ENCODE results near the gene PHF19. TPM values are rescaled to one million over a fixed set of nuclear protein-coding genes. Genes with fewer than 3 reads are reported as not detected.

PHF19 gene
- polyA plus RNA-seq, 1 of the 3 experiments (the other 2 are of a cell fraction), result 33.4 TPM

GRCh38 chr9:120820095-120820494 lies 56.9 kb downstream of the PHF19 start:
- Histone ChIP-seq H3F3A (replicated peaks; ENCODE audit: insufficient read depth) (peaks cover 8% of the 10 kb centered on the region), H2AFZ (ENCODE audit: low read depth) (no peak overlapping the region), H3K9me3 (no peaks in the 10 kb centered on the region), H4K20me1 (ENCODE audit: insufficient read depth) (no peaks in the 10 kb centered on the region), H3K27me3 (ENCODE audit: insufficient read depth) (no peaks in the 10 kb centered on the region), H3K27ac (ENCODE audit: low read depth in 2 of 2, low read length in 1 of 2) (no peak overlapping the region), H3K9ac (no peak overlapping the region), H3K36me3 (replicated peaks in 1 of 2; ENCODE audit: control insufficient read depth in 1 of 2, insufficient read depth in 2 of 2, low read length in 1 of 2) (peaks cover 81 to 93% of the 10 kb centered on the region in 2 experiments), H3K4me3 (ENCODE audit: low read depth in 2 of 2, low read length in 1 of 2) (no peak overlapping the region), H3K4me1 (ENCODE audit: control insufficient read depth in 1 of 2, insufficient read depth in 2 of 2, low read depth in 1 of 2, low read length in 1 of 2) (no peaks in the 10 kb centered on the region), H3K9me2 (no peaks in the 10 kb centered on the region), H3K79me2 (ENCODE audit: insufficient read depth) (no peaks in the 10 kb centered on the region), H3K4me2 (no peak overlapping the region)
- POLR2A ChIA-PET, result no interaction called here
- CTCF ChIA-PET, result no interaction called here
- 91% methylated on average over 4 of the region's 4 CpGs for WGBS (ENCODE audit: low lambda C conversion rate)
- TF ChIP-seq FOXM1 (IDR thresholded peaks at IDR 0.05; ENCODE audit: low read depth) (no peak), ZBTB33 (IDR thresholded peaks at IDR 0.05; ENCODE audit: borderline replicate concordance, low read depth) (no peak), TCF12 (IDR thresholded peaks at IDR 0.05) (no peak)
- DNase-seq, result no peak

GRCh38 chr9:120818595-120818994 lies 58.4 kb downstream of the PHF19 start:
- H3K4me1 ChIP-seq (ENCODE audit: control insufficient read depth in 1 of 2, insufficient read depth in 2 of 2, low read depth in 1 of 2, low read length in 1 of 2), result no peaks in the 10 kb centered on the region
- H3F3A ChIP-seq (replicated peaks; ENCODE audit: insufficient read depth), result peaks cover 6% of the 10 kb centered on the region
- H3K4me2 ChIP-seq, result no peak overlapping the region
- H3K79me2 ChIP-seq (ENCODE audit: insufficient read depth), result no peaks in the 10 kb centered on the region
- H3K9me3 ChIP-seq, result no peaks in the 10 kb centered on the region
- DNase-seq, result no peak
- no peak overlapping the region for H3K9ac ChIP-seq
- 92% methylated on average over 1 of the region's 1 CpG for WGBS (ENCODE audit: low lambda C conversion rate)
- H3K27ac ChIP-seq (ENCODE audit: low read depth in 2 of 2, low read length in 1 of 2), result no peak overlapping the region
- peaks cover 70 to 78% of the 10 kb centered on the region in 2 experiments for H3K36me3 ChIP-seq (replicated peaks in 1 of 2; ENCODE audit: control insufficient read depth in 1 of 2, insufficient read depth in 2 of 2, low read length in 1 of 2)
- TF ChIP-seq CHD2 (IDR thresholded peaks at IDR 0.05; ENCODE audit: low read length, partially characterized antibody), result no peak
- TF ChIP-seq ZBTB33 (IDR thresholded peaks at IDR 0.05; ENCODE audit: borderline replicate concordance, low read depth), result no peak
- no peak for TF ChIP-seq NRF1 (IDR thresholded peaks at IDR 0.05; ENCODE audit: low read depth, low read length)
- TF ChIP-seq EZH2phosphoT487 (IDR thresholded peaks at IDR 0.05; ENCODE audit: borderline replicate concordance, low read depth), result no peak
- no peak overlapping the region for H2AFZ ChIP-seq (ENCODE audit: low read depth)
- CTCF ChIA-PET, result no interaction called here
- POLR2A ChIA-PET, result no interaction called here
- H3K27me3 ChIP-seq (ENCODE audit: insufficient read depth), result no peaks in the 10 kb centered on the region
- H4K20me1 ChIP-seq (ENCODE audit: insufficient read depth), result no peaks in the 10 kb centered on the region
- no peaks in the 10 kb centered on the region for H3K9me2 ChIP-seq
- no peak overlapping the region for H3K4me3 ChIP-seq (ENCODE audit: low read depth in 2 of 2, low read length in 1 of 2)

- CTCF ChIA-PET, result no interaction called here
- TF ChIP-seq REST (IDR thresholded peaks at IDR 0.05; ENCODE audit: low read depth, low read length) (no peak), YY1 (IDR thresholded peaks at IDR 0.05; ENCODE audit: low read depth) (no peak), CTCF (IDR thresholded peaks at IDR 0.05) (no peak), POLR2AphosphoS5 (IDR thresholded peaks at IDR 0.05; ENCODE audit: low read depth, low read length) (no peak), SIN3A (IDR thresholded peaks at IDR 0.05; ENCODE audit: borderline replicate concordance, low read depth, low read length) (no peak), FOXM1 (IDR thresholded peaks at IDR 0.05; ENCODE audit: low read depth) (no peak)
Observed at GRCh38 chr9:120815075-120815474, 61.9 kb downstream of the PHF19 start.

More at GRCh38 chr9:120815075-120815474, 61.9 kb downstream of the PHF19 start:
- Histone ChIP-seq H3K4me2 (no peak overlapping the region), H3K36me3 (replicated peaks in 1 of 2; ENCODE audit: control insufficient read depth in 1 of 2, insufficient read depth in 2 of 2, low read length in 1 of 2) (peaks cover 48 to 56% of the 10 kb centered on the region in 2 experiments), H2AFZ (ENCODE audit: low read depth) (no peak overlapping the region), H3K27me3 (ENCODE audit: insufficient read depth) (no peaks in the 10 kb centered on the region), H3K9me2 (no peaks in the 10 kb centered on the region), H3K4me1 (ENCODE audit: control insufficient read depth in 1 of 2, insufficient read depth in 2 of 2, low read depth in 1 of 2, low read length in 1 of 2) (no peaks in the 10 kb centered on the region), H3K27ac (ENCODE audit: low read depth in 2 of 2, low read length in 1 of 2) (no peak overlapping the region), H3F3A (replicated peaks; ENCODE audit: insufficient read depth) (peaks cover 6% of the 10 kb centered on the region), H3K9ac (no peak overlapping the region), H3K79me2 (ENCODE audit: insufficient read depth) (no peaks in the 10 kb centered on the region), H3K9me3 (no peaks in the 10 kb centered on the region), H4K20me1 (ENCODE audit: insufficient read depth) (no peaks in the 10 kb centered on the region), H3K4me3 (ENCODE audit: low read depth in 2 of 2, low read length in 1 of 2) (no peak overlapping the region)
- POLR2A ChIA-PET, result no interaction called here
- no peak for DNase-seq
- 98% methylated on average over 4 of the region's 4 CpGs for WGBS (ENCODE audit: low lambda C conversion rate)
